Measurements from ENCODE around the gene SARDH. TPM values are rescaled to one million over a fixed set of nuclear protein-coding genes. Genes with fewer than 3 reads are reported as not detected.

SARDH gene
- total and polyA plus RNA-seq, 2 donors (not counting 3 experiments of a cell fraction or from before 2014, with no cell fraction given) = 0.19 to 0.44 TPM

DNA sequence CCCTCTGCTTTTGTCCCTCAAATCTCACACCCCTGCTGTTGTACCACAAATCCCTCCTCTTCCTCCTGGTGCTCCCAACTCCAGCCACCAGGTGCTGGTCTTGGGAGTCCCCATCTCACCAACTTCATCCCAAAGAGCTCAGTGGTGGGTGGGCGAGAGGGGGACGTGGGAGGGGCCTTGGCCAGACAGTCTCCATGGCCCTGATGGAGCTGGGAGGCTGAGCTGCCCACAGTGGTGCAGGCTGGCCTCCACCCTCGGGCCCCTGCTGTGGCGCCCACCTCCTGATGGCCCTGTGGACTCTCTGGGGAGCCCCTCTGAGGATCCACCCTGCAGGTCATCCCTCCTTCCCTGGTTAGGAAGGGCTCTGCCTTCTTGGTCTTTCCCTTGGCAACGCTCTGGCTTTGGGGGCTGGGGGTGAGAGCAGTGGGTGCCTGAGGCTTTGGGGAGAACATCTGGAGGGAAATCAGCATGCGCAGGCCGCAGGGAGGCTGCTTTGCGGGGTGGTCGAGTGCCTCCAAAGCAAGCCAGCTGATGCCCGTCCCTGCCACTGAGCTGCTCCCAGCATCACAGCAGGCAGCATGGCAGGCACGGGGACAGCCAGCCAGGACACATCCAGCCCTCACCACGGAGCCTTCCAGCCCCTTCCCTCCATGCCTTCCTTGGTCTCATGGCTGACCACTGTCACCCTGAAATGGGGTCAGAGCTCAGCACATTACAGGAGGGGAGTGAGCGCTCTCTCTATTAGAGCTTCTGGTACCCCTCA, 121.3 kb downstream of the SARDH start:
- no peaks in the 10 kb centered on the region for H3K9me3 ChIP-seq (replicated peaks; ENCODE audit: control insufficient read depth, insufficient read depth, low read length)
- TF ChIP-seq MAX (IDR thresholded peaks at IDR 0.05; ENCODE audit: insufficient read depth, insufficient read length) (no peak), EZH2 (IDR thresholded peaks at IDR 0.05; ENCODE audit: borderline replicate concordance, low read depth, low read length, severe bottlenecking) (no peak), GATA2 (IDR thresholded peaks at IDR 0.05; ENCODE audit: insufficient read depth, insufficient read length, low read depth, low read length) (no peak)
- H3K9ac ChIP-seq (replicated peaks; ENCODE audit: extremely low read depth, insufficient read depth, low read length) = no peak overlapping the region
- intact Hi-C loops (cut with micrococcal nuclease) (no loop called here), dilution Hi-C loops (cut with MboI; ENCODE audit: extremely low pct_ligation_motif_present, low sequenced_read_pairs) (no loop called here)
- ChIA-PET POLR2A (no interaction called here), CTCF (no interaction called here)
- BruUV-seq (replicated peaks) = no TSS peak
- no peaks in the 10 kb centered on the region for H4K20me1 ChIP-seq (replicated peaks; ENCODE audit: control insufficient read depth, extremely low read depth, insufficient read depth, low read length)
- H2AFZ ChIP-seq (ENCODE audit: low read depth, low read length) = no peak overlapping the region
- DNase-seq (ENCODE audit: low read depth, low spot score) = no peak
- no peak overlapping the region for H3K27ac ChIP-seq (ENCODE audit: insufficient read depth, low read depth, low read length)
- H3K4me2 ChIP-seq (ENCODE audit: insufficient read depth, low read length) = no peak overlapping the region
- FAIRE-seq = no peak
- H3K36me3 ChIP-seq (ENCODE audit: control insufficient read depth in 2 of 2, extremely low read depth in 1 of 2, insufficient read depth in 2 of 2, low read length in 2 of 2) = no peaks in the 10 kb centered on the region
- no peaks in the 10 kb centered on the region for H3K9me1 ChIP-seq (replicated peaks; ENCODE audit: control insufficient read depth, extremely low read depth, insufficient read depth, low read length)
- no peaks in the 10 kb centered on the region for H3K79me2 ChIP-seq (ENCODE audit: control insufficient read depth, insufficient read depth, low read length)
- H3K27me3 ChIP-seq (ENCODE audit: control insufficient read depth in 2 of 2, insufficient read depth in 2 of 2, low read length in 2 of 2) = peaks cover 2 to 3% of the 10 kb centered on the region in 2 experiments
- H3K4me1 ChIP-seq (ENCODE audit: control insufficient read depth, extremely low read depth, insufficient read depth, low read length) = no peaks in the 10 kb centered on the region
- H3K4me3 ChIP-seq (replicated peaks in 1 of 3; ENCODE audit: insufficient read depth in 1 of 3, low read depth in 1 of 3, low read length in 3 of 3) = no peak overlapping the region

GRCh38 chr9:133615606-133616188, 122.5 kb downstream of the SARDH start:
- Histone ChIP-seq H4K20me1 (replicated peaks; ENCODE audit: control insufficient read depth, extremely low read depth, insufficient read depth, low read length) (no peaks in the 10 kb centered on the region), H3K4me1 (ENCODE audit: control insufficient read depth, extremely low read depth, insufficient read depth, low read length) (no peaks in the 10 kb centered on the region), H3K27me3 (ENCODE audit: control insufficient read depth in 2 of 2, insufficient read depth in 2 of 2, low read length in 2 of 2) (peaks cover 0 to 3% of the 10 kb centered on the region in 2 experiments), H3K9me3 (replicated peaks; ENCODE audit: control insufficient read depth, insufficient read depth, low read length) (no peaks in the 10 kb centered on the region), H3K36me3 (ENCODE audit: control insufficient read depth in 2 of 2, extremely low read depth in 1 of 2, insufficient read depth in 2 of 2, low read length in 2 of 2) (no peaks in the 10 kb centered on the region), H3K79me2 (ENCODE audit: control insufficient read depth, insufficient read depth, low read length) (no peaks in the 10 kb centered on the region), H3K4me3 (replicated peaks in 1 of 3; ENCODE audit: insufficient read depth in 1 of 3, low read depth in 1 of 3, low read length in 3 of 3) (no peak overlapping the region), H3K9me1 (replicated peaks; ENCODE audit: control insufficient read depth, extremely low read depth, insufficient read depth, low read length) (no peaks in the 10 kb centered on the region), H3K27ac (ENCODE audit: insufficient read depth, low read depth, low read length) (no peak overlapping the region), H3K9ac (replicated peaks; ENCODE audit: extremely low read depth, insufficient read depth, low read length) (no peak overlapping the region), H2AFZ (ENCODE audit: low read depth, low read length) (no peak overlapping the region), H3K4me2 (ENCODE audit: insufficient read depth, low read length) (no peak overlapping the region)
- dilution Hi-C loops (cut with MboI; ENCODE audit: extremely low pct_ligation_motif_present, low sequenced_read_pairs) = no loop called here
- CTCF ChIA-PET = no interaction called here
- POLR2A ChIA-PET = no interaction called here
- DNase-seq (ENCODE audit: low read depth, low spot score) (no peak), FAIRE-seq (no peak)
- BruUV-seq (replicated peaks) = no TSS peak
- intact Hi-C loops (cut with micrococcal nuclease) = no loop called here
- TF ChIP-seq JUN (IDR thresholded peaks at IDR 0.05; ENCODE audit: borderline replicate concordance, insufficient read depth, insufficient read length, low read depth) (no peak), POLR2A (IDR thresholded peaks at IDR 0.05; ENCODE audit: low read depth, low read length) (no peak)
